ENCODE data around the gene CNKSR2.
"Not testable (repeated sequence)": the region's sequence is repeated elsewhere in the genome, so short reads cannot be mapped to it uniquely, and the experiment has no call there.

CNKSR2 gene

GRCh38 chrX:21457718-21458117 lies 83.5 kb downstream of the CNKSR2 start:
- DNase-seq = no peak

GRCh38 chrX:21469071-21469470 lies 94.9 kb downstream of the CNKSR2 start:
- DNase-seq = no peak

- no peak for DNase-seq
These were observed 102.7 kb downstream of the CNKSR2 start for GRCh38 chrX:21476909-21477308.

- DNase-seq = no peak
These were observed 105.6 kb downstream of the CNKSR2 start for GRCh38 chrX:21479695-21480270.

DNA sequence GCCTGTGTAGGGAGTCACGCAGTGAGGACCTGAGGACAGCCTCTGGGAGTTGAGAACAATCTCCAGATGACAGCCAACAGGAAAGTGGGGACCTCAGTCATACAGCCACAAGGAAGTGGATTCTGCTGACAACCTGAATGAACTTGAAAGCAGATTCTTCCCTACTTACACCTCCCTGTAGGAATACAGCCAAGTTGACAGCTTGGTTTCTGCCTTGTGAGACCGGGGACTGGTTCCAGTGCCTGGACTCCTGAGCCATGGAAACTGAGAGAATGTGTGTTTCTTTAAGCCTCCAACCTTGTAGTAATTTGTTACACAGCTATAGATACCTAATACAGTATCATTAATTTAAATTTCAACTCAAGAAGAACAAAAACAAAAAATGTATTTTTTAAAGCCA lies 107.5 kb downstream of the CNKSR2 start:
- DNase-seq = no peak

DNA sequence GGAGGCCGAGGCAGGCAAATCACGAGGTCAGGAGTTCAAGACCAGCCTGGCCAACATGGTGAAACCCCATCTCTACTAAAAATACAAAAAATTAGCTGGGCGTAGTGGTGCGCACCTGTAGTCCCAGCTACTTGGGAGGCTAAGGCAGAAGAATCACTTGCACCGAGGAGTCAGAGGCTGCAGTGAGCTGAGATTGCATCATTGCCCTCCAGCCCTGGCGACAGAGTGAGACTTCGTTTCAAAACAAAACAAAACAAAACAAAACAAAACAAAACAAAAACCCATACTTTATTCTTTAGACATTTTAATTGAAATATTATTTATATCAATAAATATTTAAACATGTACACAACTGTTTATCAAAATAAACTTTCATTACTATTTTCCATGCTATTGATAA lies 109.8 kb downstream of the CNKSR2 start:
- not testable (repeated sequence) for DNase-seq

DNA sequence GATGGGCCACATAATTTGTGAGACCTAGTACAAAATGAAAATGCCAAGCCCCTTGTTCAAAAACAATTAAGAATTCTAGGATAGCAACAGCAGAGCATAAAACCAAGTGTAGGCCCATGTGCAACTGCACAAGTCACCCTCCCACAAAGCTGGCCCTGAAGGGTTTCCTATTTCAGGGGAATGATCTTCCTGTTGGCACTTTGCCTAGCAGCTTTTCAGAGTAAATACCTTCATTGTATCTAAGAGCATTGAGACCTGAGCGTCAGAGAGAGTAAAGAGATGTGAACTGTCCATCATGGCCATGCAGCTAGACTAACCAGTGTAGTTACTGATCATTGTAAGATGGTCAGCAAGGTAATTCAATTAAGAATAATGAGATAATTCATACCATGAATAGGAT lies 113.6 kb downstream of the CNKSR2 start:
- DNase-seq = no peak

DNA sequence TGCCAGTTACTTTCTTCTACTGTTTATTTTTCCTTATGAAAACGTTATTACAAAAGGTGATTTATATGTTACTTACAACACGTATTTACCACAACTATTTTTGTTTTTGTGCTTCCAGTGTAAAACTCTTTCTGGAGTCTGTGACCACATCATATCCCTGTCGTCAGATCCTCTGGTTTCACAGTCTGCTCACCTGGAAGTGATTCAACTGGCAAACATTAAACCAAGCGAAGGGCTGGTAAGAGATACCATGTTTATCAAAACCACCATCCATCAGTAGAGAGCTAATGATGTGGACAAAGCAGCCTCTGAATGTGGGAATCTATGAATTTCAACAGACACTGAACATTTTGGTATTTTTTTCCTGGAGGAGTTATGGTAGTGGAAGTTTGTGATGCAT lies 116.1 kb downstream of the CNKSR2 start:
- no peak for DNase-seq

DNA sequence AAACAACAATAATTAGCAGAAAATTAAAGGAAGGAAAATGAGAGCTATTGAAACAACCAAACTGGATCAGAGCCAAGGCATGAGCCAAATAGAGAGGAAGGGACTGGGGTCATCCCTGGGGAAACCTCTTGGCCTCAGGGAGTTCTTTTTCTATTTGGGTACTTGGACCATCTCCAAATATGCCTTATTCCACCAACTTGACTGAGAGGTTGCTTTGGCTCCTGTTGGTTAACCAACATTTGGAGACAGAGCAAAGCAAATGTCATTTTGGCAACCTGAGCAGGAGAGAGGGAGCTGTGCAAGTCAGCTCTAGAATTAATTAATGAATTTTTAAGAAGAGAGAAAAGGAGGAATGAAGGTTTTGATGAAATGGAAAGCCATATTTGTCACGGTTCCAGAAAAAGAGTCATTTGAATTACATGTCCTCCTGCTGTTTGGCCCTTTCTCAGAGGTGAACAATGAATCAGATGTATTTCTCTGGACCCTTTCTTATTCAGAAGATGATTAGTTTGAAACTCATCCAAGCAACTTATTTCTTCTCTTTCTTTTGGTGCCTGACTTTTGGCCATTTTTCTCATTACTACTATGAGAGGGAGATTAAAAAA lies 119.1 kb downstream of the CNKSR2 start:
- no peak for DNase-seq

- no peak for DNase-seq
These were observed 129.4 kb downstream of the CNKSR2 start for GRCh38 chrX:21503593-21503992.

GRCh38 chrX:21509912-21510311 lies 135.7 kb downstream of the CNKSR2 start:
- no peak for DNase-seq

GRCh38 chrX:21524008-21524407 lies 149.8 kb downstream of the CNKSR2 start:
- no peak for DNase-seq

DNA sequence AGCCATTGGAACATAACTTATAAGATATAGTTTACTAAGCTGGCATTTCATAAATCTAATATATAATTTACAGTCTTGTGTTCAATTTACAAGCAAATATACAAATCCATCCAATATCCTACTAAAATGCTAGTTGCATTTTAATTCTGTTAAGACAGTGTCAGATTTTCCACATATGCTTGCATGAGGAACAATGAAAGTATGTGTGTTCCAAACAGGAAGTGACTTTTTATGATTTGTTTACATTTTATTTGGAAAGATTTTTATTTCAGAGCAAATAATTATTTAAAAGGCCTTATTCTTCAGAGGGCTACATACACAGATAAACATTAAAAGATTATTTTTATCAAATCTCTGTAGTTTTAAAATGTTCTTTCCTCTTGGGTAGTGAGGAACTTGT lies 153.9 kb downstream of the CNKSR2 start:
- DNase-seq = no peak

- no peak for DNase-seq
These were observed 155.6 kb downstream of the CNKSR2 start for GRCh38 chrX:21529771-21530170.

- DNase-seq = not testable (repeated sequence)
These were observed 170.4 kb downstream of the CNKSR2 start for GRCh38 chrX:21544642-21545041.

DNA sequence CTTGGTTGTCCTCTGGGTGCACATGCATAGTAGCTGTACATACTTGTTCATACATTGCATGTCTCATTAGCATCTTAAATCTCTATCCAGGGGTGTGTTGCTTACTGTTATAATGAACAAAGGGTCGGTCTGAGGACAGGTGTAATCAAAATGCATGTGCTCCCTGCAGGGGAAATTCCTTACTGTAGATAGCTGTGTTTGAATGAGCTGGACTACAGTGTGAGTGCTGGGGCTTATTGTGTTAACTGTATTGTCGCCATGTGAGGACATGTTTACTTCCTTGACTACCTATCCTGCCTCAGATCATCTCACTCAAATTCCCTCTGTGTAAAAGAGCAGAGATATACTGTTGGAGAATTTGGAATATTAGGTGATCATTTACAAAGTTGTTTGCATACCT lies 185.2 kb downstream of the CNKSR2 start:
- no peak for DNase-seq

- DNase-seq = no peak
These were observed 190.8 kb downstream of the CNKSR2 start for GRCh38 chrX:21565025-21565424.

DNA sequence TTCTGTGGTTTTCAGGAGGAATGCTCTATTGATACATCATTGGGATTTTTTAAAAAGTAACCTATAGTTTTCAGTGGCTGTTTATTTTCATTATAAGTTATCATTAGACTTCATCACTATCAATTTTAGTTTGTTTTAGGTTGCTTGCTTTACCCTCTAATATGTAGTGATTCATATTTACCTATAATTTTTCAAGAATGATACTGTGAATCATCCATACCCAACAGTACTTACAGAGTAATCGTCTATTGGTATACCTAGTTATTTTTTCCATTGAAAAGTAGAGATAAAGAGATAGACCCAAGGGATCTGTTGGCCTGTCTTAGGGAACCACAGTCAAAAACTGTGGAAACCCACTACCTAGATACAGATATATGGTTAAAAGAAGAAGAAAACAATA lies 200.6 kb downstream of the CNKSR2 start:
- no peak for DNase-seq

- DNase-seq = no peak
These were observed 207.3 kb downstream of the CNKSR2 start for GRCh38 chrX:21581479-21581878.

- DNase-seq = no peak
These were observed 211.8 kb downstream of the CNKSR2 start for GRCh38 chrX:21586001-21586400.

DNA sequence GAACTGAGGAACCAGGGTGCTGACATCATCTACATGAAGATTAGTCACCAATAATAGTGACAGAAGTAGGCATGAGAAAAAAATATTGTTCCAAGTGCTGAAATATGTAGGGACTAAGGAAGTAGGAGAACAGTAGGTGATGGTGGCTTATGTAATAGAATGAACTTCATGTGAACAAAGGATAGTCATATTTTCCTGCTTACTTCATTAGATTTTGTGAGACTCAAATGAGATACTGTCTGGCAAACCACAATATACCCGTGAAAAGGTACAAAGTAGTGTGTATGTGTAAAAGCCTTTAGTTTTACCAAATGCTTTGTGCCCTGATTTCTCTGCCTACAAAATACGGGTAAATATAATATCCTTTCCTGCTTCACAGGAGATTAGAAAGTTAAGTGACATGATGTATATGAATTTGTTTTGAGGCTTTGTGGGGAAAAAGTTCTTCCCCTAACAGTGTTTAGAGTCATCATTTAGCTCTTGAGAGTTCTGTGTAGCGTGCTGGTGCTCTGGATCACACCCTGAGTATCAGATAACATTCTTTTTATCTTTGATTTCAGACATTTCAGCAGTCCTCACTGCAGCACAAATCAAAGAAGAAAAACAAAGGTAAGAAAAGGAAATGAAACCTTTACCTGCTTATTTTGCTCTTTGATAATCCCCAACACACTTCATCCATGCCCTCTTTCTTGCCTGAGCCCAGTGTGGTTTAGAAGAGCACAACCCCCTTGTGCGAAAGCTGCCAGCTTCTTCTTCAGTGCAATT lies 216.0 kb downstream of the CNKSR2 start:
- no peak for DNase-seq

- DNase-seq = no peak
These were observed 231.8 kb downstream of the CNKSR2 start for GRCh38 chrX:21606002-21606401.

- no peak for DNase-seq
These were observed 235.9 kb downstream of the CNKSR2 start for GRCh38 chrX:21610168-21610567.

DNA sequence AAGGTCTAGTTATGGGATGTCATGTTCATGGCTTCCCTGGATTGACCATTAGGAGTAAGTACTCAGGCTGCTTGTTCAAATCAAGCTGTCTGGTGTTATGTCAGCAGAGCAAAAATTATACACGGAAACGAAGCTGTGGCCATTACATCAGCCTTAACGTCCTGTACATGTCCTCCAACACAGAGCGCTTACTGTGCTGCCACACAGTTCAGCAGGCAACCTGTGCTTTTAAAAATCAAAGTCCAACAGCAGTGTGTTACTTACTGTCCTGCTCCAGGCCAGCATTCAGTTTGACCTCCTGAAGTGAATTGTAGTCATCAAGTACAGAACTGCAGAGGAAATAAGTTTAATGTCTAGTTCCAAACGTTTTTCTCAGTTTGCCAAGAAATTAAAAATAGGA lies 237.9 kb downstream of the CNKSR2 start:
- no peak for DNase-seq

- DNase-seq = no peak
These were observed 242.2 kb downstream of the CNKSR2 start for GRCh38 chrX:21616386-21616785.

Measured in NK-92 treated with Interleukin-12 subunit alpha and Interleukin-12 subunit beta, amount 100 ng/mL, for 24 hours (cell line).